Liver (tissue), 3 donors: ENCODE data around the gene AXIN1.

ENCODE experiments used
- CTCF ChIP-seq: fragments of 150-350 bp; IDR thresholded peaks from 2 replicates; pipeline ENCODE4 v1.5.1; 2017; ENCODE audit warnings: improper control_type of control experiment, low read depth, low read length; ENCODE audit not compliant: missing input control
- JUND ChIP-seq, 2 donors: IDR thresholded peaks; 2 replicates each; pipeline ENCODE4 v1.6.1; 2016; ENCODE audit warnings: antibody characterized with exemption in 2 of 2
- RAD21 ChIP-seq, 2 donors: IDR thresholded peaks; 2 replicates each; pipeline ENCODE4 v1.6.1; 2016; ENCODE audit warnings: antibody characterized with exemption in 2 of 2, mild to moderate bottlenecking in 2 of 2
- SP1 ChIP-seq: IDR thresholded peaks from 2 replicates; pipeline ENCODE4 v1.6.1; 2018; ENCODE audit warnings: antibody characterized with exemption, mild to moderate bottlenecking
- donor health status: healthy.
- donor health status: healthy.

- TF ChIP-seq CTCF = no peak
- no peak for TF ChIP-seq SP1
- TF ChIP-seq RAD21 (IDR thresholded peaks at IDR 0.05) = no peak
- TF ChIP-seq JUND (IDR thresholded peaks at IDR 0.05) = no peak
These were observed 33.9 kb downstream of the AXIN1 start for GRCh38 chr16:318628-319027.
